ENCODE data around the gene STX4.
"Not testable (repeated sequence)": the region's sequence is repeated elsewhere in the genome, so short reads cannot be mapped to it uniquely, and the experiment has no call there.

Gene STX4

DNA sequence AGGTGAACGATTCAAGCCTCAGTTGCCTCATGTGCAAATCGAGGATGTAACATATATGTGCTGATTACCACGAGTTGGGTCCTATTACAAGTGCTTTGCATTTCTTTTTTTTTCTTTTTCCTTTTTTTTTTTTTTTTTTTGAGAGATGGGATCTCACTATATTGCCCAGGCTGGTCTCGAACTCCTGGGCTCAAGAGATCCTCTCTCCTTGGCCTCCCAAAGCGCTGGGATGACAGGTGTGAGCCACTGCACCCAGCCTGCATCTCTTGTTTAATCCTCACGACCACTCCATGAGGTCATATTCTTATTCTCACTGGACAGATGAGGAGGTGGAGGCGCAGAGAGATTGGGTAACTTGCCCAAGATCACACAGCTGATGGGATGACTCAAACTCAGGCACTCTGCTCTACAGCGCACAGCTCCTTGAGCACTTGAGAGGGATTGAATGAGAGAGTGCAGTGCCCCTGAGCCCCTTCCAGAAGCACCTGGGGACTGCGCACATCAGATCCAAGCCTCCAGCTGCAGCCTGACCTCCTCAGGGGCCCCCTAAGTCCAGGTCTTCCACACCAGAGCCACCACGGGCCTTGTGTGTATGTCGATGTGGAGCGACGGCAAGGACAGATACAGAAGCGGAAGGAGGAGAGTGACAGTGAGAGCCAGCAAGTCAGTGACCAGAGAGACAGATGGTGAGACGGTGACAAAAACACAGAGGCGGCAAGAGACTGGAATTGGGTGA, 27.8 kb upstream of the STX4 start:
- no peak for FAIRE-seq
- no peak for DNase-seq (ENCODE audit: insufficient read length, low spot score)
- no peak for TF ChIP-seq POLR2A (IDR thresholded peaks at IDR 0.05; ENCODE audit: low read depth, low read length)
- no peak for TF ChIP-seq POU2F2 (IDR thresholded peaks at IDR 0.05; ENCODE audit: low read depth, low read length)
- TF ChIP-seq PAX5 (IDR thresholded peaks at IDR 0.05; ENCODE audit: insufficient read depth, low read length, severe bottlenecking) = no peak
- no peak for TF ChIP-seq POLR2AphosphoS5 (IDR thresholded peaks at IDR 0.05; ENCODE audit: low read depth, low read length)
- no peak for TF ChIP-seq TAF1 (IDR thresholded peaks at IDR 0.05; ENCODE audit: low read depth, low read length)
- no peak for TF ChIP-seq SPI1 (IDR thresholded peaks at IDR 0.05; ENCODE audit: low read depth, low read length)

DNA sequence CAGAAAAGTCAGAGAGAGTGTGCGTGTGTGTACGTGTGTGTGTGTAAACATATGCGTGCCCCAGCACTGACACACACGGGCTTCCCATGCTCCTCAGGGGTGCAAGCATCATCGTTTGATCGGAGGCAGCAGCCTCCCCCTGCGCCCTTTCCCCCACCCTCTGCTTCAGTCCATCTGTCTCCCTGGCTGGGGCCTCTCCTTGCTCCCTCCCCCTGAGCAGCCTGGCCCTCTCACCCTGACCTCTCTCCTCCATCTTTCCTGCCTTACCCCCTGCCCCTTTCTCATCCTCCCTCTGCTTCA, 27.3 kb upstream of the STX4 start:
- FAIRE-seq (no peak), DNase-seq (ENCODE audit: insufficient read length, low spot score) (no peak)
- TF ChIP-seq POLR2AphosphoS5 (IDR thresholded peaks at IDR 0.05; ENCODE audit: low read depth, low read length) (no peak), POLR2A (IDR thresholded peaks at IDR 0.05; ENCODE audit: low read depth, low read length) (no peak), POU2F2 (IDR thresholded peaks at IDR 0.05; ENCODE audit: low read depth, low read length) (no peak), PAX5 (IDR thresholded peaks at IDR 0.05; ENCODE audit: insufficient read depth, low read length, severe bottlenecking) (no peak), SPI1 (IDR thresholded peaks at IDR 0.05; ENCODE audit: low read depth, low read length) (no peak), TAF1 (IDR thresholded peaks at IDR 0.05; ENCODE audit: low read depth, low read length) (no peak)

GRCh38 chr16:31006589-31006988, 26.8 kb upstream of the STX4 start:
- FAIRE-seq = no peak
- no peak for DNase-seq (ENCODE audit: insufficient read length, low spot score)
- TF ChIP-seq PAX5 (IDR thresholded peaks at IDR 0.05; ENCODE audit: insufficient read depth, low read length, severe bottlenecking) (no peak), POU2F2 (IDR thresholded peaks at IDR 0.05; ENCODE audit: low read depth, low read length) (no peak), POLR2A (IDR thresholded peaks at IDR 0.05; ENCODE audit: low read depth, low read length) (no peak), TAF1 (IDR thresholded peaks at IDR 0.05; ENCODE audit: low read depth, low read length) (no peak), SPI1 (IDR thresholded peaks at IDR 0.05; ENCODE audit: low read depth, low read length) (no peak), POLR2AphosphoS5 (IDR thresholded peaks at IDR 0.05; ENCODE audit: low read depth, low read length) (no peak)

GRCh38 chr16:31007684-31008083, 25.7 kb upstream of the STX4 start:
- FAIRE-seq (no peak), DNase-seq (ENCODE audit: insufficient read length, low spot score) (no peak)
- TF ChIP-seq SPI1 (IDR thresholded peaks at IDR 0.05; ENCODE audit: low read depth, low read length) = no peak
- no peak for TF ChIP-seq PAX5 (IDR thresholded peaks at IDR 0.05; ENCODE audit: insufficient read depth, low read length, severe bottlenecking)
- TF ChIP-seq POLR2A (IDR thresholded peaks at IDR 0.05; ENCODE audit: low read depth, low read length) = no peak
- TF ChIP-seq TAF1 (IDR thresholded peaks at IDR 0.05; ENCODE audit: low read depth, low read length) = no peak
- TF ChIP-seq POLR2AphosphoS5 (IDR thresholded peaks at IDR 0.05; ENCODE audit: low read depth, low read length) = no peak
- no peak for TF ChIP-seq POU2F2 (IDR thresholded peaks at IDR 0.05; ENCODE audit: low read depth, low read length)

GRCh38 chr16:31008149-31008548, 25.2 kb upstream of the STX4 start:
- no peak for TF ChIP-seq POU2F2 (IDR thresholded peaks at IDR 0.05; ENCODE audit: low read depth, low read length)
- DNase-seq (ENCODE audit: insufficient read length, low spot score) (no peak), FAIRE-seq (no peak)

- TF ChIP-seq PAX5 (IDR thresholded peaks at IDR 0.05; ENCODE audit: insufficient read depth, low read length, severe bottlenecking) = no peak
- TF ChIP-seq SPI1 (IDR thresholded peaks at IDR 0.05; ENCODE audit: low read depth, low read length) = no peak
- FAIRE-seq (no peak), DNase-seq (ENCODE audit: insufficient read length, low spot score) (no peak)
These were observed 24.8 kb upstream of the STX4 start for GRCh38 chr16:31008551-31008950.

DNA sequence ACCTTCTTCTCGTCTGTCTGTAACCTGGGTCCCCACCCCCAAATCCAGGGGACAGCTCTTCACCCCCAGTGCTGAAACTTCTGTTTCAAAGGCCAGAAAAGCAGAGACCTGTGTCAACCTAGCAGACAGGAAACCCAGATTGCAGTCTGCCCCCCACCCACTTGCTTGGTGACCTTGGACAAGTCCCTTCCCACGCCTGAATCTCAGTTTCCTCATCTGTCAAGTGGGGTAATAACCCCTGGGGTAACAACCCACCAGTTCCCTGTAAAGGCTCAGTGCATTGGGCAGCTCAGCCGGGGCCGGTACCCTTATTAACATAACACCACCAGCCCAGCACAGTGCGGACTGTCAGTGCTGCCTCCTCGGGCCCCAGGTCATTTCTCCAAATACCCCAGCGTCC, 24.2 kb upstream of the STX4 start:
- FAIRE-seq (no peak), DNase-seq (ENCODE audit: insufficient read length, low spot score) (no peak)
- no peak for TF ChIP-seq POLR2A (IDR thresholded peaks at IDR 0.05; ENCODE audit: low read depth, low read length)
- no peak for TF ChIP-seq TAF1 (IDR thresholded peaks at IDR 0.05; ENCODE audit: low read depth, low read length)
- no peak for TF ChIP-seq SPI1 (IDR thresholded peaks at IDR 0.05; ENCODE audit: low read depth, low read length)
- TF ChIP-seq PAX5 (IDR thresholded peaks at IDR 0.05; ENCODE audit: insufficient read depth, low read length, severe bottlenecking) = no peak
- TF ChIP-seq POU2F2 (IDR thresholded peaks at IDR 0.05; ENCODE audit: low read depth, low read length) = no peak
- no peak for TF ChIP-seq POLR2AphosphoS5 (IDR thresholded peaks at IDR 0.05; ENCODE audit: low read depth, low read length)

GRCh38 chr16:31009894-31010584, 23.3 kb upstream of the STX4 start:
- TF ChIP-seq TAF1 (IDR thresholded peaks at IDR 0.05; ENCODE audit: low read depth, low read length) (no peak), POLR2A (IDR thresholded peaks at IDR 0.05; ENCODE audit: low read depth, low read length) (no peak)
- DNase-seq (ENCODE audit: insufficient read length, low spot score) (no peak), FAIRE-seq (no peak)

GRCh38 chr16:31010585-31011325, 22.6 kb upstream of the STX4 start, which contains the start of gene STX1B:
Gene STX1B, minus strand, starts transcription at chr16:31010638. Its CDS starts 242 bp downstream, at chr16:31010396.
- DNase-seq (ENCODE audit: insufficient read length, low spot score) = no peak
- FAIRE-seq = no peak
- no peak for TF ChIP-seq POLR2AphosphoS5 (IDR thresholded peaks at IDR 0.05; ENCODE audit: low read depth, low read length)

DNA sequence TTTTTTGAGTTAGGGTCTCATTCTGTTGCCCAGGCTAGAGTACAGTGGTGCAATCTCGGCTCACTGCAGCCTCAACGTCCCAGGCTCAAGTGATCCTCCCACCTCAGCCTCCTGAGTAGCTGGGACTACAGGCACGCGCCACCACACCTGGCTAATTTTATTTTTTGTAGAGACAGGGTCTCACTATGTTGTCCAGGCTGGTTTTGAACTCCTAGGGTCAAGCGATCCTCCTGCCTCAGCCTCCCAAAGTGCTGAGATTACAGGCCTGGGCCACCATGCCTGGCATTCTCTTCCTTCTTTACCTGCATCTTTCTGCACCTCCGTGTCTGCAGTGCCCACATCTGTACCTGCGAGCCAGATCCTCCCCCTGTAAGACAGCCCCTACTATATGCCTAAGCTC, 21.5 kb upstream of the STX4 start:
- FAIRE-seq = not testable (repeated sequence)

GRCh38 chr16:31013292-31013691, 20.1 kb upstream of the STX4 start:
- DNase-seq (ENCODE audit: insufficient read length, low spot score); FAIRE-seq: not testable (repeated sequence)

More for the DNA sequence above, 21.5 kb upstream of the STX4 start:
- not testable (repeated sequence) for DNase-seq (ENCODE audit: insufficient read length, low spot score)
